A549 (cell line): ENCODE measurements around the gene RAB30. TPM values are rescaled to one million over a fixed set of nuclear protein-coding genes. Genes with fewer than 3 reads are reported as not detected.

Experiments used
- ATAC-seq, 2 experiments: fragments of 200-7000 bp in 1 of 2; fragments of >200 bp in 1 of 2; cut with Nextera tagmentation in 1 of 2; cut with Tn5 transposase in 1 of 2; 3 replicates each; pipeline versions ENCODE4 v1.8.0 to v1.9.1; 2018 to 2020; ENCODE audit warnings: mild to moderate bottlenecking in 1 of 2, moderate library complexity in 1 of 2
- CTCF ChIA-PET: fragments of 300-600 bp; sonication (Branson Sonifier 250); formaldehyde crosslinking; extraction: SDS; loops from one replicate; lab custom pipeline; 2021; ENCODE audit warnings: antibody characterized with exemption, inconsistent platforms; lab: Yijun Ruan, JAX
- POLR2A ChIA-PET: fragments of 350-600 bp; formaldehyde crosslinking; extraction: SDS; loops from one replicate; lab custom pipeline; 2021; ENCODE audit warnings: antibody characterized with exemption, inconsistent platforms; lab: Yijun Ruan, JAX
- DNase-seq, 2 experiments: peaks; one replicate each; pipeline versions ENCODE4 v3.0.0 to v3.0.0-alpha.2; 2011 to 2016; ENCODE audit warnings: low read depth in 1 of 2, low spot score in 1 of 2
- FAIRE-seq: peaks from 2 replicates; lab custom pipeline; 2011; peaks lifted over from hg19 to GRCh38; lab: Jason Lieb, UNC
- H3K27ac ChIP-seq, 2 experiments: fragments of >200 bp; sonication (Bioruptor Twin); formaldehyde crosslinking; 3 replicates each; pipeline ENCODE4 v1.5.1; 2016 to 2017
- H3K4me1 ChIP-seq: fragments of >200 bp; sonication (Bioruptor Twin); formaldehyde crosslinking; 3 replicates; pipeline ENCODE4 v1.6.1; 2016
- H3K4me2 ChIP-seq: fragments of >200 bp; sonication (Bioruptor Twin); formaldehyde crosslinking; 3 replicates; pipeline ENCODE4 v1.6.1; 2016
- H3K4me3 ChIP-seq: fragments of >200 bp; sonication (Bioruptor Twin); formaldehyde crosslinking; 3 replicates; pipeline ENCODE4 v1.5.1; 2016
- H3K9me3 ChIP-seq: fragments of >200 bp; sonication (Bioruptor Twin); formaldehyde crosslinking; 3 replicates; pipeline ENCODE4 v1.6.1; 2016
- ATOH8 ChIP-seq: fragments of 250-450 bp; sonication (Bioruptor Pico); IDR thresholded peaks from 2 replicates; pipeline ENCODE4 v1.5.0; 2020; ENCODE audit warnings: low read depth, mild to moderate bottlenecking, moderate library complexity
- CBX8 ChIP-seq: fragments of 200-600 bp; sonication (generic); IDR thresholded peaks from 2 replicates; pipeline ENCODE4 v1.6.1; 2016
- CHD2 ChIP-seq: fragments of 150-350 bp; IDR thresholded peaks from 2 replicates; pipeline ENCODE4 v1.6.1; 2014; ENCODE audit warnings: low read length; ENCODE audit not compliant: partially characterized antibody
- CHD4 ChIP-seq: fragments of 200-600 bp; sonication (generic); IDR thresholded peaks from 2 replicates; pipeline ENCODE4 v1.6.1; 2016; ENCODE audit warnings: antibody characterized with exemption, mild to moderate bottlenecking, borderline replicate concordance
- EHMT2 ChIP-seq: fragments of 200-600 bp; sonication (generic); IDR thresholded peaks from 2 replicates; pipeline ENCODE4 v1.6.1; 2016; ENCODE audit warnings: antibody characterized with exemption, low read depth, mild to moderate bottlenecking, moderate library complexity
- FOSB ChIP-seq: fragments of 250-450 bp; sonication (Bioruptor Pico); IDR thresholded peaks from 2 replicates; pipeline ENCODE4 v1.5.0; 2020; ENCODE audit warnings: mild to moderate bottlenecking, moderate library complexity
- HDAC2 ChIP-seq: fragments of 200-600 bp; sonication (generic); IDR thresholded peaks from 2 replicates; pipeline ENCODE4 v1.6.1; 2016
- HEYL ChIP-seq: fragments of 250-450 bp; sonication (Bioruptor Pico); IDR thresholded peaks from 2 replicates; pipeline ENCODE4 v1.8.0; 2021; ENCODE audit warnings: mild to moderate bottlenecking, moderate library complexity
- HMGXB4 ChIP-seq: fragments of 250-450 bp; sonication (Bioruptor Pico); IDR thresholded peaks from 2 replicates; pipeline ENCODE4 v1.5.0; 2021; ENCODE audit warnings: mild to moderate bottlenecking, moderate library complexity, borderline replicate concordance
- HOXA7 ChIP-seq: fragments of 250-450 bp; sonication (Bioruptor Pico); IDR thresholded peaks from 2 replicates; pipeline ENCODE4 v1.5.0; 2020; ENCODE audit warnings: mild to moderate bottlenecking, moderate library complexity
- HOXB5 ChIP-seq: fragments of 250-450 bp; sonication (Bioruptor Pico); IDR thresholded peaks from 2 replicates; pipeline ENCODE4 v1.5.0; 2020; ENCODE audit warnings: mild to moderate bottlenecking, moderate library complexity
- JUN ChIP-seq, 2 experiments: fragments of >200 bp; sonication (Bioruptor Twin); formaldehyde crosslinking; IDR thresholded peaks; 2 replicates in 1 of 2; 3 replicates in 1 of 2; pipeline ENCODE4 v1.6.1; 2016 to 2017
- KDM5A ChIP-seq: fragments of 200-600 bp; sonication (generic); IDR thresholded peaks from 2 replicates; pipeline ENCODE4 v1.6.1; 2016; ENCODE audit warnings: antibody characterized with exemption, mild to moderate bottlenecking
- MAZ ChIP-seq: fragments of 150-350 bp; IDR thresholded peaks from 2 replicates; pipeline ENCODE4 v1.6.1; 2014; ENCODE audit warnings: antibody characterized with exemption, low read depth, low read length, borderline replicate concordance
- MYC ChIP-seq: IDR thresholded peaks from 2 replicates; pipeline ENCODE4 v1.6.1; 2012; ENCODE audit warnings: mild to moderate bottlenecking, inconsistent platforms, low read length, improper control_type of control experiment, borderline replicate concordance
- NPAS2 ChIP-seq: fragments of 250-450 bp; sonication (Bioruptor Pico); IDR thresholded peaks from 2 replicates; pipeline ENCODE4 v1.8.0; 2022; ENCODE audit warnings: mild to moderate bottlenecking, moderate library complexity, borderline replicate concordance
- NR3C1 ChIP-seq: fragments of >200 bp; sonication (Bioruptor Twin); formaldehyde crosslinking; IDR thresholded peaks from 3 replicates; pipeline ENCODE4 v1.6.1; 2017
- POLR2A ChIP-seq: IDR thresholded peaks from 2 replicates; pipeline ENCODE4 v1.6.1; 2012; ENCODE audit warnings: mild to moderate bottlenecking, low read length
- RAD21 ChIP-seq, 2 experiments: fragments of >200 bp in 1 of 2; sonication (Bioruptor Twin) in 1 of 2; formaldehyde crosslinking in 1 of 2; IDR thresholded peaks in 1 of 2; conservative IDR thresholded peaks in 1 of 2; 2 replicates in 1 of 2; 3 replicates in 1 of 2; pipeline ENCODE4 v1.6.1; 2012 to 2018; ENCODE audit warnings: inconsistent platforms in 1 of 2
- RNF2 ChIP-seq: fragments of 200-600 bp; sonication (generic); IDR thresholded peaks from 2 replicates; pipeline ENCODE4 v1.6.1; 2016; ENCODE audit warnings: low read depth, mild to moderate bottlenecking, antibody characterized with exemption, moderate library complexity, borderline replicate concordance
- SREBF2 ChIP-seq: fragments of 450-650 bp; IDR thresholded peaks from 2 replicates; pipeline ENCODE4 v1.6.1; 2014; ENCODE audit warnings: mild to moderate bottlenecking, moderate library complexity
- TFCP2L1 ChIP-seq: fragments of 250-450 bp; sonication (Bioruptor Pico); IDR thresholded peaks from 2 replicates; pipeline ENCODE4 v1.5.0; 2021; ENCODE audit warnings: mild to moderate bottlenecking
- ZNF302 ChIP-seq: fragments of 250-450 bp; sonication (Bioruptor Pico); IDR thresholded peaks from 2 replicates; pipeline ENCODE4 v1.9.0; 2021; ENCODE audit warnings: inconsistent platforms, mild to moderate bottlenecking, moderate library complexity
- ZSCAN20 ChIP-seq: fragments of 250-450 bp; sonication (Bioruptor Pico); IDR thresholded peaks from 2 replicates; pipeline ENCODE4 v1.8.0; 2022; ENCODE audit warnings: mild to moderate bottlenecking, moderate library complexity
- WGBS: methylation state at CpG from one replicate; pipeline ENCODE4 v1.1.6; 2017; ENCODE audit errors: missing lambda C conversion rate; 5-methylcytosine and 5-hydroxymethylcytosine counted together
- polyA plus RNA-seq, 4 experiments: library from polyadenylated mRNA; depleted of rRNA in 3 of 4; stranded (reverse); fragments of >200 nt; fragmentation: RNase III in 1 of 4; extraction: RNeasy Plus Mini Kit Qiagen cat#74134 plus additional on column Dnase treatment in 1 of 4; gene quantifications; 2 replicates in 3 of 4; 3 replicates in 1 of 4; pipeline ENCODE4 v1.2.3, GENCODE V29; 2011 to 2017

RAB30 gene
- polyA plus RNA-seq, 2 of the 4 experiments (the other 2 are of a cell fraction), result 4.2 to 6.2 TPM

GRCh38 chr11:83002522-83002921 lies 69.2 kb downstream of the RAB30 start:
- Histone ChIP-seq H3K4me3 (no peak overlapping the region), H3K4me2 (no peak overlapping the region), H3K9me3 (no peaks in the 10 kb centered on the region), H3K27ac (no peak overlapping the region), H3K4me1 (peaks cover 12% of the 10 kb centered on the region)
- FAIRE-seq (no peak), DNase-seq (no peak), ATAC-seq (no peak)
- TF ChIP-seq JUN (IDR thresholded peaks at IDR 0.05), result no peak
- CTCF ChIA-PET, result no interaction called here
- POLR2A ChIA-PET, result no interaction called here
- WGBS, result 84% methylated on average over 3 of the region's 3 CpGs

- H3K9me3 ChIP-seq, result no peaks in the 10 kb centered on the region
- H3K4me3 ChIP-seq, result no peak overlapping the region
- no peak overlapping the region for H3K27ac ChIP-seq
- WGBS, result 98% methylated on average over 3 of the region's 3 CpGs
- no peak for ATAC-seq
- CTCF ChIA-PET, result no interaction called here
- no peak for TF ChIP-seq RNF2
- no peak for TF ChIP-seq HMGXB4 (CRISPR knock-in tag)
- TF ChIP-seq HEYL (CRISPR knock-in tag), result no peak
- TF ChIP-seq FOSB (CRISPR knock-in tag), result no peak
- TF ChIP-seq CBX8, result no peak
- TF ChIP-seq RAD21 (conservative IDR thresholded peaks at IDR 0.05 in 1 of 2, IDR thresholded peaks at IDR 0.05 in 1 of 2), result no peak
- no peak for TF ChIP-seq ZNF302 (CRISPR knock-in tag)
- no peak for TF ChIP-seq HOXA7 (CRISPR knock-in tag)
- TF ChIP-seq HOXB5 (CRISPR knock-in tag), result no peak
- TF ChIP-seq CHD2, result no peak
- TF ChIP-seq HDAC2, result no peak
- no peak for TF ChIP-seq ZSCAN20 (CRISPR knock-in tag)
- no peak for TF ChIP-seq EHMT2
- TF ChIP-seq NR3C1, result no peak
- peaks cover 7% of the 10 kb centered on the region; the same call in 2 of the 3 replicates for H3K4me1 ChIP-seq
- POLR2A ChIA-PET, result no interaction called here
- H3K4me2 ChIP-seq, result no peak overlapping the region
- DNase-seq, result no peak
- FAIRE-seq, result no peak
These were observed 69.6 kb downstream of the RAB30 start for GRCh38 chr11:83002053-83002452.

GRCh38 chr11:83000381-83000780 lies 71.3 kb downstream of the RAB30 start:
- DNase-seq, result no peak
- TF ChIP-seq NR3C1, result no peak
- no peak for TF ChIP-seq RAD21 (conservative IDR thresholded peaks at IDR 0.05 in 1 of 2, IDR thresholded peaks at IDR 0.05 in 1 of 2)
- TF ChIP-seq CBX8, result no peak
- TF ChIP-seq TFCP2L1 (CRISPR knock-in tag), result no peak
- TF ChIP-seq NPAS2 (CRISPR knock-in tag), result no peak
- TF ChIP-seq KDM5A, result no peak
- TF ChIP-seq SREBF2, result no peak
- no peak for TF ChIP-seq ATOH8 (CRISPR knock-in tag)
- TF ChIP-seq CHD4, result no peak
- no peak for TF ChIP-seq POLR2A
- TF ChIP-seq MAZ, result no peak
- TF ChIP-seq EHMT2, result no peak
- TF ChIP-seq MYC, result no peak
- no peak for TF ChIP-seq HDAC2
- TF ChIP-seq, all 56 proteins: peak for 0
- ATAC-seq (no peak), FAIRE-seq (no peak)
- Histone ChIP-seq H3K9me3 (no peaks in the 10 kb centered on the region), H3K4me1 (no peaks in the 10 kb centered on the region), H3K4me2 (no peak overlapping the region), H3K4me3 (no peak overlapping the region), H3K27ac (no peak overlapping the region)
- CTCF ChIA-PET, result no interaction called here
- 88% methylated on average over 6 of the region's 6 CpGs for WGBS
- POLR2A ChIA-PET, result no interaction called here
